Glomerular visceral epithelial cell (primary cell): ENCODE results near the gene SLC35E4.

Experiments
- DNase-seq: peaks from one replicate; pipeline ENCODE4 v3.0.0-alpha.2; 2016; ENCODE audit errors: extremely low spot score

SLC35E4 gene

DNA sequence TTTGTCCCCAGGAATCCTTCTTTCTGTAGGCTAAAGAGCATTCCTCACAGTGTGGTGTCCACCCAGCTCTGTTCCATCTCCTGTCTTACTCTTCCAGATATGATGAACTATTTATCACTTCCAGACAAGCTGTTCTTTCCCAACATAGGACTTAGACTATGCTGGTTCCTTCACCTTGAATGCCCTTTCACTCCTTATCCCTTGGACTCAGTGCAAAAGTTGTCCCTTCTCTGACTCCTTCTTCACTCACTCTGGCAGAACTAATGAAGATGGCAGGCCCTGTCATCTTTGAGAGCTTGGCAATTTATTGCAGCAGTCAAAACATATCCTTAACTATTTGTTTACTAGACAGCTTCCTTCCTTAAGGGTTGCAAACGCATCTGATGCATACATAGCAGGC is 55.6 kb downstream of the SLC35E4 start:
- DNase-seq, result no peak

DNA sequence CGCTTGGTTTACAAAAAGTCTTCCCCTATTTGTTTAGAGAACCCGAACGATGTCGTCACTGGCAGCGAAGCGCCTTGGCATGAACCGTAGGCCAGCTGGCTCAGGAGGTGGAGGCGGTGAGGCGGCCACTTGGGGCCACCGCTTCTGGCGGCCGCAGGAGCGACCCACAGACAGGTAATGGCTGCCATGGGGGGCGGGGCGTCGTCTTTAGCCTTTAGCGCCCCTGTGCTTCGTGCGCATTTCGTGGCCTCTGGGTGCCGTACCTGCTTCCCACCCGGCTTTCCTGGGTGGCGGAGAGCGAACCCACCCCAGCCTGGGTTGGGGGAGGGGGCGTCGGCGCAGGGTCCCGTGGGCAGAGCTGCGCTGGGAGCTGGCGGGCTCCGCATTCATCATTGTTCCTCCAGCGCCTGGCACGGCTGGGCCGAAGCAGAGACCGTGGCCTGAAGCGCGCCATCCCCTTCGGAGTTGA is 58.6 kb downstream of the SLC35E4 start:
- peak; percentile 47 for DNase-seq

DNA sequence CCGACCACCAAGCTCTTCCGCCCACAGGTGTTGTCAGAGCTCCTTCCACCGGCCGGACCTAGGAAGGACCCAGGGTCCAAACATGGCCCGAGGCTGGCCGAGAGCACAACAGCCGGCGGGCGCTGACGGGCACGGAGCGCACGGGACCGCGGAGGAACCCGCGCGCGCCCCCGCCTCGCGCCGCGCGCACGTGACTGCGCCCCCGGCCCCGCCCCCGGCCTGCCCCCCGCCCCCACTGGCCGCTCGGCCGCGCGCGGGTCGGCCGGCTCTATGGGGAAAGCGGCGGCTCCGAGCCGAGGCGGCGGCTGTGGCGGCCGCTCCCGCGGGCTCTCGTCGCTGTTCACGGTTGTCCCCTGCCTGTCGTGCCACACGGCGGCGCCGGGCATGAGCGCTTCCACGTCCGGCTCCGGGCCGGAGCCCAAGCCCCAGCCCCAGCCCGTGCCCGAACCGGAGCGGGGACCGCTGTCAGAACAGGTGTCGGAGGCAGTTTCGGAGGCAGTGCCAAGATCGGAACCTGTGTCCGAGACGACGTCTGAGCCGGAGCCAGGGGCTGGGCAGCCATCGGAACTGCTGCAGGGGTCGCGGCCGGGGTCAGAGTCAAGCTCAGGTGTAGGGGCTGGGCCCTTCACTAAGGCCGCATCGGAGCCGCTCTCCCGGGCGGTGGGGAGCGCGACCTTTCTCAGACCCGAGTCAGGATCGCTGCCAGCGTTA is 59.2 kb downstream of the SLC35E4 start, which contains the start of gene OSBP2:
Gene OSBP2, plus strand, starts transcription at position 235 of the 711 bp plus-strand sequence. Its CDS starts 36 bp downstream, at position 271.
- DNase-seq, result peak; percentile 35

- no peak for DNase-seq
Observed at GRCh38 chr22:30695351-30695851, 59.8 kb downstream of the SLC35E4 start.

DNA sequence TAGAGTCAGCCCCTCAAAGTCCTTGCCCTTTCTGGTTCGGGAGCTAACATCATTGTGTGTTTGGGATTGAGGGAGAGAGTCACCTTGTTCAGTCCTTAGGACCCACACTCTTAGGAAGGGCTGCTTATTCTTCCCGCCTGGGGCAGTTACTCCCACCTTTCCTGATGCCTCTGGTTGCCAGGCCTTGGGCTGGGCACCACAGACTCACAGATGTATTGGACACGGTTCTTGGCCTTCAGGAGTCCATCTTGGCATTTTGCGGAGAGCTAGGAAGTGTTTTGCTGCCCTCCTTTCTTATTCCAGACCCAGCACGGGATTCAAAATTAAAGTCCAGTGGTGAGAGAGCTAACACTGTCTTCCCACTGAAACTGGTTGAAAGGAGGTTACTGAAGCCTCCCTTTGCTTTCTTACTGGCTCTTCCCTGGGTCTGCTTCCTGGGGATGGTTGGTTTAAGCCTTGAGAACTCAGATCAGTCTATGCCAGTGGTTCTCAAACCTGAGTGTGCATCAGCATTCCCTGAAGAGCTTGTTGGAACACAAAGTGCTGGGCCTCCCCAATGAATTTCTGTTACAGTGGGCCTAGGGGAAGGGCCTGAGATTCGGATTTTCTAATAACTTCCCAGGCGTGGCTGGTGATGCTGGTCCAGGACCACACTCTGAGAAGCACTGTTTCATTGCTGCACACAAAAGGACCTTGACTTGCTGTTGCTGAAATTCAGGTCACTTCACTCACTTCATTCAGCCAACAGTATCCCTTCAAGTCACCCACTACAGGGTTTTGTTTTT is 60.5 kb downstream of the SLC35E4 start:
- DNase-seq, result no peak
